Islet of Langerhans (tissue), 1 donor: ENCODE results near the gene DLG2.
"Not testable (repeated sequence)": the region's sequence is repeated elsewhere in the genome, so short reads cannot be mapped to it uniquely, and the experiment has no call there.

Experiments
- FAIRE-seq: peaks from one replicate; lab custom pipeline; 2011; peaks lifted over from hg19 to GRCh38; lab: Jason Lieb, UNC

The DLG2 gene

GRCh38 chr11:85313741-85314140 is 313.4 kb downstream of the DLG2 start:
- FAIRE-seq = no peak

- FAIRE-seq = no peak
Measured at GRCh38 chr11:85310479-85310878, 316.7 kb downstream of the DLG2 start.

GRCh38 chr11:85307366-85307765 is 319.8 kb downstream of the DLG2 start:
- no peak for FAIRE-seq

GRCh38 chr11:85301895-85302678 is 325.1 kb downstream of the DLG2 start:
- FAIRE-seq = no peak

GRCh38 chr11:85299258-85299942 is 327.7 kb downstream of the DLG2 start:
- no peak for FAIRE-seq

- FAIRE-seq = no peak
Measured at GRCh38 chr11:85295694-85296271, 331.4 kb downstream of the DLG2 start.

GRCh38 chr11:85281550-85281949 is 345.6 kb downstream of the DLG2 start:
- FAIRE-seq = no peak

GRCh38 chr11:85279267-85279666 is 347.9 kb downstream of the DLG2 start:
- no peak for FAIRE-seq

GRCh38 chr11:85277693-85278092 is 349.5 kb downstream of the DLG2 start:
- no peak for FAIRE-seq

GRCh38 chr11:85276332-85276731 is 350.8 kb downstream of the DLG2 start:
- no peak for FAIRE-seq

GRCh38 chr11:85270315-85270714 is 356.8 kb downstream of the DLG2 start:
- not testable (repeated sequence) for FAIRE-seq

GRCh38 chr11:85269109-85269508 is 358.0 kb downstream of the DLG2 start:
- no peak for FAIRE-seq

GRCh38 chr11:85266646-85267045 is 360.5 kb downstream of the DLG2 start:
- FAIRE-seq = no peak

- no peak for FAIRE-seq
Measured at GRCh38 chr11:85263328-85263727, 363.8 kb downstream of the DLG2 start.

- FAIRE-seq = no peak
Measured at GRCh38 chr11:85257837-85258236, 369.3 kb downstream of the DLG2 start.

- no peak for FAIRE-seq
Measured at GRCh38 chr11:85256433-85256832, 370.7 kb downstream of the DLG2 start.

GRCh38 chr11:85249482-85249881 is 377.7 kb downstream of the DLG2 start:
- FAIRE-seq = no peak

GRCh38 chr11:85247797-85248196 is 379.3 kb downstream of the DLG2 start:
- no peak for FAIRE-seq

- no peak for FAIRE-seq
Measured at GRCh38 chr11:85238906-85239305, 388.2 kb downstream of the DLG2 start.

- not testable (repeated sequence) for FAIRE-seq
Measured at GRCh38 chr11:85238038-85238437, 389.1 kb downstream of the DLG2 start.

- no peak for FAIRE-seq
Measured at GRCh38 chr11:85236211-85236610, 390.9 kb downstream of the DLG2 start.

GRCh38 chr11:85232559-85232958 is 394.6 kb downstream of the DLG2 start:
- FAIRE-seq = no peak

- FAIRE-seq = no peak
Measured at GRCh38 chr11:85231588-85231987, 395.6 kb downstream of the DLG2 start.
